SK-N-SH (cell line): ENCODE results near the gene DEXI.

Source experiments
- EP300 ChIP-seq, 2 experiments: IDR thresholded peaks; 2 replicates each; pipeline versions ENCODE4 v1.4.0 to v1.6.1; 2012; ENCODE audit warnings: borderline replicate concordance in 1 of 2, low read depth in 1 of 2, low read length in 1 of 2
- EZH2phosphoT487 ChIP-seq: fragments of 200-600 bp; sonication (generic); IDR thresholded peaks from 2 replicates; pipeline ENCODE4 v1.6.1; 2017; ENCODE audit warnings: low read depth, mixed run types, mild to moderate bottlenecking, antibody characterized with exemption, moderate library complexity, borderline replicate concordance
- FOXM1 ChIP-seq: IDR thresholded peaks from 2 replicates; pipeline ENCODE4 v1.4.0; 2012; ENCODE audit warnings: low read depth, mild to moderate bottlenecking
- POLR2AphosphoS5 ChIP-seq: IDR thresholded peaks from 2 replicates; pipeline ENCODE4 v1.6.1; 2012; ENCODE audit warnings: low read depth, low read length
- RAD21 ChIP-seq: IDR thresholded peaks from 2 replicates; pipeline ENCODE4 v1.6.1; 2012; ENCODE audit warnings: mild to moderate bottlenecking, low read length
- SMC3 ChIP-seq: IDR thresholded peaks from 2 replicates; pipeline ENCODE4 v1.6.1; 2012; ENCODE audit warnings: low read depth, low read length, improper control_type of control experiment
- TAF1 ChIP-seq: IDR thresholded peaks from 2 replicates; pipeline ENCODE4 v1.6.1; 2012; ENCODE audit warnings: low read depth, mild to moderate bottlenecking, low read length, moderate library complexity, borderline replicate concordance
- TEAD4 ChIP-seq: IDR thresholded peaks from 2 replicates; pipeline ENCODE4 v1.4.0; 2012; ENCODE audit warnings: mild to moderate bottlenecking, borderline replicate concordance; ENCODE audit not compliant: insufficient read depth
- YY1 ChIP-seq: IDR thresholded peaks from 2 replicates; pipeline ENCODE4 v1.4.0; 2012; ENCODE audit warnings: low read depth, mild to moderate bottlenecking
- TF ChIP-seq, protein P1 (sequence below): fragments of 150-350 bp; IDR thresholded peaks from 2 replicates; pipeline ENCODE4 v1.6.1; 2017; ENCODE audit warnings: antibody characterized with exemption, low read length, low read depth, borderline replicate concordance
- TF ChIP-seq, protein P2 (sequence below): fragments of 200-600 bp; sonication (generic); IDR thresholded peaks from 2 replicates; pipeline ENCODE4 v1.6.1; 2017; ENCODE audit warnings: antibody characterized with exemption, mild to moderate bottlenecking, moderate library complexity
- TF ChIP-seq, protein P3 (sequence below): IDR thresholded peaks from 2 replicates; pipeline ENCODE4 v1.6.1; 2012; ENCODE audit warnings: mild to moderate bottlenecking, low read depth, low read length, moderate library complexity
- TF ChIP-seq, protein P4 (sequence below): IDR thresholded peaks from 2 replicates; pipeline ENCODE4 v1.4.0; 2012; ENCODE audit warnings: low read depth, borderline replicate concordance

DNA sequence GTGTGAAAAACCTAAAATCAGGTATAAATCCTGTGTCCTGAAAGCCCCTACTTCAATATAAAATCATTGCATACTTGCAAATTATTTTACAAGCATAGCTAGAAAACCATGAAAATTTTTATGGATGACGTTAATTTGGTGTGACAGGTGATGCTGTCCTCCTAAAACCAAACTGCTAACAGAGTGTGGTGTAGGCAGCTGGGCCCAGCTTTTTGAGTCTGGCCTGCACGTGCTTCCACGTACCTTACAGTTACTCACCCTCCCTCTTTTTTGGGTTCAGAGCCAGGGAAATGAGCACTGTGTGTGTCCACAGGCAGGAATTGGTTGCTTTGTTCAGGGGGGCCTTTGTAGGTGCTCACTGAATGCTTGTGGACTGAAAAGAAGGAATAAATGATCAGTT is 38.5 kb upstream of the DEXI start:
- TF ChIP-seq POLR2AphosphoS5 (no peak), EZH2phosphoT487 (no peak), TEAD4 (no peak), FOXM1 (no peak), YY1 (no peak), RAD21 (no peak), EP300 (IDR thresholded peaks at IDR 0.05; ENCODE audit: borderline replicate concordance in 1 of 2, low read depth in 1 of 2, low read length in 1 of 2) (no peak), SMC3 (no peak), TAF1 (no peak)
- TF ChIP-seq, protein P1, sequence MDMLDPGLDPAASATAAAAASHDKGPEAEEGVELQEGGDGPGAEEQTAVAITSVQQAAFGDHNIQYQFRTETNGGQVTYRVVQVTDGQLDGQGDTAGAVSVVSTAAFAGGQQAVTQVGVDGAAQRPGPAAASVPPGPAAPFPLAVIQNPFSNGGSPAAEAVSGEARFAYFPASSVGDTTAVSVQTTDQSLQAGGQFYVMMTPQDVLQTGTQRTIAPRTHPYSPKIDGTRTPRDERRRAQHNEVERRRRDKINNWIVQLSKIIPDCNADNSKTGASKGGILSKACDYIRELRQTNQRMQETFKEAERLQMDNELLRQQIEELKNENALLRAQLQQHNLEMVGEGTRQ = no peak
- TF ChIP-seq, protein P2, sequence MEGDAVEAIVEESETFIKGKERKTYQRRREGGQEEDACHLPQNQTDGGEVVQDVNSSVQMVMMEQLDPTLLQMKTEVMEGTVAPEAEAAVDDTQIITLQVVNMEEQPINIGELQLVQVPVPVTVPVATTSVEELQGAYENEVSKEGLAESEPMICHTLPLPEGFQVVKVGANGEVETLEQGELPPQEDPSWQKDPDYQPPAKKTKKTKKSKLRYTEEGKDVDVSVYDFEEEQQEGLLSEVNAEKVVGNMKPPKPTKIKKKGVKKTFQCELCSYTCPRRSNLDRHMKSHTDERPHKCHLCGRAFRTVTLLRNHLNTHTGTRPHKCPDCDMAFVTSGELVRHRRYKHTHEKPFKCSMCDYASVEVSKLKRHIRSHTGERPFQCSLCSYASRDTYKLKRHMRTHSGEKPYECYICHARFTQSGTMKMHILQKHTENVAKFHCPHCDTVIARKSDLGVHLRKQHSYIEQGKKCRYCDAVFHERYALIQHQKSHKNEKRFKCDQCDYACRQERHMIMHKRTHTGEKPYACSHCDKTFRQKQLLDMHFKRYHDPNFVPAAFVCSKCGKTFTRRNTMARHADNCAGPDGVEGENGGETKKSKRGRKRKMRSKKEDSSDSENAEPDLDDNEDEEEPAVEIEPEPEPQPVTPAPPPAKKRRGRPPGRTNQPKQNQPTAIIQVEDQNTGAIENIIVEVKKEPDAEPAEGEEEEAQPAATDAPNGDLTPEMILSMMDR = no peak
- TF ChIP-seq, protein P3, sequence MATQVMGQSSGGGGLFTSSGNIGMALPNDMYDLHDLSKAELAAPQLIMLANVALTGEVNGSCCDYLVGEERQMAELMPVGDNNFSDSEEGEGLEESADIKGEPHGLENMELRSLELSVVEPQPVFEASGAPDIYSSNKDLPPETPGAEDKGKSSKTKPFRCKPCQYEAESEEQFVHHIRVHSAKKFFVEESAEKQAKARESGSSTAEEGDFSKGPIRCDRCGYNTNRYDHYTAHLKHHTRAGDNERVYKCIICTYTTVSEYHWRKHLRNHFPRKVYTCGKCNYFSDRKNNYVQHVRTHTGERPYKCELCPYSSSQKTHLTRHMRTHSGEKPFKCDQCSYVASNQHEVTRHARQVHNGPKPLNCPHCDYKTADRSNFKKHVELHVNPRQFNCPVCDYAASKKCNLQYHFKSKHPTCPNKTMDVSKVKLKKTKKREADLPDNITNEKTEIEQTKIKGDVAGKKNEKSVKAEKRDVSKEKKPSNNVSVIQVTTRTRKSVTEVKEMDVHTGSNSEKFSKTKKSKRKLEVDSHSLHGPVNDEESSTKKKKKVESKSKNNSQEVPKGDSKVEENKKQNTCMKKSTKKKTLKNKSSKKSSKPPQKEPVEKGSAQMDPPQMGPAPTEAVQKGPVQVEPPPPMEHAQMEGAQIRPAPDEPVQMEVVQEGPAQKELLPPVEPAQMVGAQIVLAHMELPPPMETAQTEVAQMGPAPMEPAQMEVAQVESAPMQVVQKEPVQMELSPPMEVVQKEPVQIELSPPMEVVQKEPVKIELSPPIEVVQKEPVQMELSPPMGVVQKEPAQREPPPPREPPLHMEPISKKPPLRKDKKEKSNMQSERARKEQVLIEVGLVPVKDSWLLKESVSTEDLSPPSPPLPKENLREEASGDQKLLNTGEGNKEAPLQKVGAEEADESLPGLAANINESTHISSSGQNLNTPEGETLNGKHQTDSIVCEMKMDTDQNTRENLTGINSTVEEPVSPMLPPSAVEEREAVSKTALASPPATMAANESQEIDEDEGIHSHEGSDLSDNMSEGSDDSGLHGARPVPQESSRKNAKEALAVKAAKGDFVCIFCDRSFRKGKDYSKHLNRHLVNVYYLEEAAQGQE = no peak
- TF ChIP-seq, protein P4, sequence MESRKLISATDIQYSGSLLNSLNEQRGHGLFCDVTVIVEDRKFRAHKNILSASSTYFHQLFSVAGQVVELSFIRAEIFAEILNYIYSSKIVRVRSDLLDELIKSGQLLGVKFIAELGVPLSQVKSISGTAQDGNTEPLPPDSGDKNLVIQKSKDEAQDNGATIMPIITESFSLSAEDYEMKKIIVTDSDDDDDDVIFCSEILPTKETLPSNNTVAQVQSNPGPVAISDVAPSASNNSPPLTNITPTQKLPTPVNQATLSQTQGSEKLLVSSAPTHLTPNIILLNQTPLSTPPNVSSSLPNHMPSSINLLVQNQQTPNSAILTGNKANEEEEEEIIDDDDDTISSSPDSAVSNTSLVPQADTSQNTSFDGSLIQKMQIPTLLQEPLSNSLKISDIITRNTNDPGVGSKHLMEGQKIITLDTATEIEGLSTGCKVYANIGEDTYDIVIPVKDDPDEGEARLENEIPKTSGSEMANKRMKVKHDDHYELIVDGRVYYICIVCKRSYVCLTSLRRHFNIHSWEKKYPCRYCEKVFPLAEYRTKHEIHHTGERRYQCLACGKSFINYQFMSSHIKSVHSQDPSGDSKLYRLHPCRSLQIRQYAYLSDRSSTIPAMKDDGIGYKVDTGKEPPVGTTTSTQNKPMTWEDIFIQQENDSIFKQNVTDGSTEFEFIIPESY = no peak
